CD14-positive monocyte (primary cell): ENCODE results near the gene MYO5C. TPM values are rescaled to one million over a fixed set of nuclear protein-coding genes. Genes with fewer than 3 reads are reported as not detected.

Experiments
- DNase-seq, 3 donors: peaks; one replicate each; pipeline ENCODE4 v3.0.0-alpha.2; 2011 to 2022
- H2AFZ ChIP-seq: 2 replicates; pipeline ENCODE4 v1.6.0; 2012; ENCODE audit warnings: mild to moderate bottlenecking, low read depth, low read length, inconsistent platforms; ENCODE audit not compliant: insufficient read depth, poor library complexity, severe bottlenecking
- H3K27ac ChIP-seq, 2 donors: 1 replicate in 1 of 2; 2 replicates in 1 of 2; pipeline ENCODE4 v1.5.1; 2012 to 2013; ENCODE audit warnings: low read length in 2 of 2, control low read depth in 1 of 2, inconsistent platforms in 1 of 2, low read depth in 1 of 2, mild to moderate bottlenecking in 1 of 2
- H3K27me3 ChIP-seq, 2 donors: one replicate each; pipeline versions ENCODE4 v1.6.0 to v1.6.1; 2011 to 2013; ENCODE audit warnings: low read length in 2 of 2; ENCODE audit not compliant: control insufficient read depth in 2 of 2, insufficient read depth in 2 of 2
- H3K36me3 ChIP-seq, 2 donors: replicated peaks in 1 of 2; 1 replicate in 1 of 2; 2 replicates in 1 of 2; pipeline versions ENCODE4 v1.5.1 to v1.6.1; 2012 to 2013; ENCODE audit warnings: low read length in 2 of 2, control low read depth in 1 of 2, inconsistent platforms in 1 of 2, mild to moderate bottlenecking in 1 of 2; ENCODE audit not compliant: insufficient read depth in 2 of 2, control insufficient read depth in 1 of 2
- H3K4me1 ChIP-seq, 2 donors: 1 replicate in 1 of 2; 2 replicates in 1 of 2; pipeline versions ENCODE4 v1.5.1 to v1.6.1; 2012 to 2013; ENCODE audit warnings: low read length in 2 of 2, control low read depth in 1 of 2, inconsistent platforms in 1 of 2, mild to moderate bottlenecking in 1 of 2, moderate library complexity in 1 of 2; ENCODE audit not compliant: insufficient read depth in 2 of 2, control insufficient read depth in 1 of 2
- H3K4me2 ChIP-seq: replicated peaks from 2 replicates; pipeline ENCODE3; 2012; ENCODE audit warnings: low read length, moderate library complexity, mild to moderate bottlenecking; ENCODE audit not compliant: poor library complexity, severe bottlenecking; ENCODE audit errors: extremely low read depth
- H3K4me3 ChIP-seq, 3 experiments: fragments of 200-600 bp in 1 of 3; sonication (generic) in 1 of 3; replicated peaks in 1 of 3; 1 replicate in 2 of 3; 2 replicates in 1 of 3; pipeline ENCODE4 v1.5.1; 2011 to 2013; ENCODE audit warnings: low read length in 3 of 3, mild to moderate bottlenecking in 3 of 3, control low read depth in 2 of 3, low read depth in 2 of 3, inconsistent platforms in 1 of 3, moderate library complexity in 1 of 3
- H3K79me2 ChIP-seq: 2 replicates; pipeline ENCODE4 v1.6.0; 2012; ENCODE audit warnings: mild to moderate bottlenecking, control low read depth, inconsistent platforms, low read length, moderate library complexity; ENCODE audit not compliant: insufficient read depth
- H3K9ac ChIP-seq: 2 replicates; pipeline ENCODE4 v1.6.0; 2017; ENCODE audit warnings: low read length, mild to moderate bottlenecking; ENCODE audit not compliant: insufficient read depth, poor library complexity, severe bottlenecking
- H3K9me3 ChIP-seq, 2 donors: replicated peaks in 1 of 2; 1 replicate in 1 of 2; 2 replicates in 1 of 2; pipeline versions ENCODE4 v1.5.1 to v1.6.1; 2012 to 2013; ENCODE audit warnings: low read length in 2 of 2, control low read depth in 1 of 2; ENCODE audit not compliant: control insufficient read depth in 1 of 2, insufficient read depth in 1 of 2
- H4K20me1 ChIP-seq: 2 replicates; pipeline ENCODE4 v1.6.0; 2012; ENCODE audit warnings: mild to moderate bottlenecking, low read length, control low read depth, moderate library complexity; ENCODE audit not compliant: insufficient read depth
- H3K27ac Mint-ChIP-seq, 7 donors: one replicate each; pipeline ENCODE4 v1.8.0; 2020; ENCODE audit warnings: mild to moderate bottlenecking in 7 of 7, mixed read lengths in 7 of 7, moderate library complexity in 6 of 7, inconsistent platforms in 2 of 7
- H3K27me3 Mint-ChIP-seq, 3 donors: one replicate each; pipeline ENCODE4 v1.8.0; 2021 to 2022; ENCODE audit warnings: low read depth in 3 of 3, mild to moderate bottlenecking in 3 of 3, mixed read lengths in 3 of 3, moderate library complexity in 3 of 3, inconsistent platforms in 1 of 3
- H3K36me3 Mint-ChIP-seq, 2 donors: one replicate each; pipeline ENCODE4 v1.8.0; 2020; ENCODE audit warnings: mixed read lengths in 2 of 2, inconsistent platforms in 1 of 2, mild to moderate bottlenecking in 1 of 2
- H3K4me1 Mint-ChIP-seq: one replicate; pipeline ENCODE4 v1.8.0; 2020; ENCODE audit warnings: mild to moderate bottlenecking, mixed read lengths
- H3K4me3 Mint-ChIP-seq, 2 donors: one replicate each; pipeline ENCODE4 v1.8.0; 2020; ENCODE audit warnings: mild to moderate bottlenecking in 2 of 2, mixed read lengths in 2 of 2, moderate library complexity in 1 of 2
- H3K9me3 Mint-ChIP-seq, 7 donors: one replicate each; pipeline ENCODE4 v1.8.0; 2020 to 2022; ENCODE audit warnings: mixed read lengths in 7 of 7, mild to moderate bottlenecking in 6 of 7, moderate library complexity in 6 of 7, inconsistent platforms in 2 of 7
- WGBS: methylation state at CpG from one replicate; pipeline ENCODE4 v1.1.5; 2013; ENCODE audit warnings: missing lambda C conversion rate; ENCODE audit not compliant: insufficient coverage; 5-methylcytosine and 5-hydroxymethylcytosine counted together
- intact Hi-C, 2 donors: fragments of 100-400 bp; cut with micrococcal nuclease; formaldehyde crosslinking; loops; one replicate each; pipeline versions ENCODE4 v1.15.0 to v1.15.1; 2023
- polyA plus RNA-seq, 3 donors: library from polyadenylated mRNA; depleted of rRNA in 1 of 3; unstranded in 2 of 3; stranded (reverse) in 1 of 3; fragments of 300-500 nt in 2 of 3; fragments of >200 nt in 1 of 3; fragmentation: Illumina TruSeq in 2 of 3; gene quantifications; 1 replicate in 2 of 3; 2 replicates in 1 of 3; pipeline ENCODE4 v1.2.3, GENCODE V29; 2012 to 2021
- TF ChIP-seq, protein P1 (sequence below): fragments of 200-600 bp; IDR thresholded peaks from one replicate; pipeline ENCODE4 v1.8.0; 2022; ENCODE audit warnings: antibody characterized with exemption, mild to moderate bottlenecking

Gene MYO5C
- polyA plus RNA-seq, 3 donors = 0.20 TPM; not detected in 2

DNA sequence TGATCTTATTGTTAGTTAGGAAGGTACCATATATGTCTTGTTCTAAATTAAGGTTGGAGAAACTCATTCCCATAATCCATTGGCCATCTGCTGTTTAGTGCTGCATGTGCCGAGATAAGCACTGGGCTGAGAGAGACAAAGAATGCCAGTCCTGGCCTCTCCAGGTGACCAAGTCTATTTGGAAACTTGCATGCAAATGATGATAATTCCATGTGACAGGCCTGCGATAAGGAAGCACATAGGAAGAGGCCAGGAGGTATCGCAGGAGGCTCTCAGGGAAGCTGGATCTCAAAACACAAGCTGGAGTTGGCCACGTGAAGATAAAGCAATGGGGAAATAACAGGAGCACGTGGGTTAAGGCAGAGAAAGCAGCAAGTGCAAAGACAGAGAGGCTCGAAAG, 39.7 kb downstream of the MYO5C start:
- no peaks in the 10 kb centered on the region for H3K36me3 ChIP-seq
- no peak overlapping the region for H3K9ac ChIP-seq
- H3K79me2 ChIP-seq = no peaks in the 10 kb centered on the region
- H3K4me2 ChIP-seq = no peak overlapping the region
- Mint-ChIP-seq H3K4me3 (no peak overlapping the region), H3K27me3 (peaks cover 0 to 4% (median 1%) of the 10 kb centered on the region in 3 donors), H3K36me3 (no peaks in the 10 kb centered on the region), H3K27ac (peak overlapping the region in 1 of 7 donors; percentile 38), H3K9me3 (peaks cover 0 to 2% (median 0%) of the 10 kb centered on the region in 7 donors), H3K4me1 (peaks cover 20% of the 10 kb centered on the region)
- H3K4me1 ChIP-seq = peaks cover 14 to 29% of the 10 kb centered on the region in 2 donors
- H3K27me3 ChIP-seq = no peaks in the 10 kb centered on the region
- no peak overlapping the region for H3K27ac ChIP-seq
- no peaks in the 10 kb centered on the region for H3K9me3 ChIP-seq
- no peak overlapping the region for H3K4me3 ChIP-seq
- no peak overlapping the region for H2AFZ ChIP-seq
- intact Hi-C loops = loop anchor here (1.0 to 5.0 kb wide), 2 partner anchors 479 to 481 kb away; no protein-coding TSS in a partner anchor
- DNase-seq = no peak
- TF ChIP-seq, protein P1, sequence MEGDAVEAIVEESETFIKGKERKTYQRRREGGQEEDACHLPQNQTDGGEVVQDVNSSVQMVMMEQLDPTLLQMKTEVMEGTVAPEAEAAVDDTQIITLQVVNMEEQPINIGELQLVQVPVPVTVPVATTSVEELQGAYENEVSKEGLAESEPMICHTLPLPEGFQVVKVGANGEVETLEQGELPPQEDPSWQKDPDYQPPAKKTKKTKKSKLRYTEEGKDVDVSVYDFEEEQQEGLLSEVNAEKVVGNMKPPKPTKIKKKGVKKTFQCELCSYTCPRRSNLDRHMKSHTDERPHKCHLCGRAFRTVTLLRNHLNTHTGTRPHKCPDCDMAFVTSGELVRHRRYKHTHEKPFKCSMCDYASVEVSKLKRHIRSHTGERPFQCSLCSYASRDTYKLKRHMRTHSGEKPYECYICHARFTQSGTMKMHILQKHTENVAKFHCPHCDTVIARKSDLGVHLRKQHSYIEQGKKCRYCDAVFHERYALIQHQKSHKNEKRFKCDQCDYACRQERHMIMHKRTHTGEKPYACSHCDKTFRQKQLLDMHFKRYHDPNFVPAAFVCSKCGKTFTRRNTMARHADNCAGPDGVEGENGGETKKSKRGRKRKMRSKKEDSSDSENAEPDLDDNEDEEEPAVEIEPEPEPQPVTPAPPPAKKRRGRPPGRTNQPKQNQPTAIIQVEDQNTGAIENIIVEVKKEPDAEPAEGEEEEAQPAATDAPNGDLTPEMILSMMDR = no peak
- H4K20me1 ChIP-seq = no peaks in the 10 kb centered on the region
- WGBS = 79% methylated on average over 5 of the region's 6 CpGs

DNA sequence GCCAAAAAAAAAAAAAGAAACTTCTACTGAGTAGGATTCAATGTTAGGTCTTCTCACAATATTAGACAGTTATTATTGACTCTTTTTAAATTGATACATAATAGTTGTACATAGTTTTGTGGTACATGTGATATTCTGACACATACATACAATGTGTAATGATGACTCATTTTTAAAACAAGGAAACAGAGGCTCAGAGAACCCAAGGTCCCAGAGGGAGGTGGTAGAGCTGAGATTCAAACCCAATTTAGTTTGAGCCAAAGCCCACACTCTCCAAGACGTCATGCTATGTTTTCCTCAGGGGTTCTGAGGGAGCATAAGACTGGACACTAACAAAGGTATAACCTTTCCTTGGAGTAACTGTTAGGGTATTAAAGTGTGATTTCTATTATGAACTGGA, 40.6 kb downstream of the MYO5C start:
- no CpG with 5 or more reads among the region's 1 CpG for WGBS
- H3K36me3 Mint-ChIP-seq = no peaks in the 10 kb centered on the region
- H3K27me3 ChIP-seq = no peaks in the 10 kb centered on the region
- H3K4me1 ChIP-seq = peaks cover 14 to 29% of the 10 kb centered on the region in 2 donors
- intact Hi-C loops = loop anchor here in 1 of 2 donors (5.0 kb wide), 1 partner anchor 482 kb away; no protein-coding TSS in a partner anchor
- peaks cover 0 to 2% (median 0%) of the 10 kb centered on the region in 7 donors for H3K9me3 Mint-ChIP-seq
- DNase-seq = peak in 2 of 3 donors; percentile 44 to 64
- H3K27ac ChIP-seq = no peak overlapping the region
- no peaks in the 10 kb centered on the region for H3K79me2 ChIP-seq
- peaks cover 20% of the 10 kb centered on the region for H3K4me1 Mint-ChIP-seq
- H3K4me3 Mint-ChIP-seq = no peak overlapping the region
- H3K36me3 ChIP-seq = no peaks in the 10 kb centered on the region
- no peak overlapping the region for H3K4me2 ChIP-seq
- H2AFZ ChIP-seq = no peak overlapping the region
- peak overlapping the region in 3 of 7 donors; percentile 33 to 82 (median 78) for H3K27ac Mint-ChIP-seq
- TF ChIP-seq, protein P1 = no peak
- H3K27me3 Mint-ChIP-seq = peaks cover 0 to 4% (median 3%) of the 10 kb centered on the region in 3 donors
- no peak overlapping the region for H3K9ac ChIP-seq
- H3K9me3 ChIP-seq = no peaks in the 10 kb centered on the region
- no peak overlapping the region for H3K4me3 ChIP-seq
- no peaks in the 10 kb centered on the region for H4K20me1 ChIP-seq
